A549 (cell line): Measurements from ENCODE around the gene C5orf15. TPM values are rescaled to one million over a fixed set of nuclear protein-coding genes. Genes with fewer than 3 reads are reported as not detected.

ENCODE experiments used
- ATAC-seq, 2 experiments: fragments of 200-7000 bp in 1 of 2; fragments of >200 bp in 1 of 2; cut with Nextera tagmentation in 1 of 2; cut with Tn5 transposase in 1 of 2; 3 replicates each; pipeline versions ENCODE4 v1.8.0 to v1.9.1; 2018 to 2020; ENCODE audit warnings: mild to moderate bottlenecking in 1 of 2, moderate library complexity in 1 of 2
- CTCF ChIA-PET: fragments of 300-600 bp; sonication (Branson Sonifier 250); formaldehyde crosslinking; extraction: SDS; loops from one replicate; lab custom pipeline; 2021; ENCODE audit warnings: antibody characterized with exemption, inconsistent platforms; lab: Yijun Ruan, JAX
- POLR2A ChIA-PET: fragments of 350-600 bp; formaldehyde crosslinking; extraction: SDS; loops from one replicate; lab custom pipeline; 2021; ENCODE audit warnings: antibody characterized with exemption, inconsistent platforms; lab: Yijun Ruan, JAX
- DNase-seq, 2 experiments: peaks; one replicate each; pipeline versions ENCODE4 v3.0.0 to v3.0.0-alpha.2; 2011 to 2016; ENCODE audit warnings: low read depth in 1 of 2, low spot score in 1 of 2
- FAIRE-seq: peaks from 2 replicates; lab custom pipeline; 2011; peaks lifted over from hg19 to GRCh38; lab: Jason Lieb, UNC
- H3K27ac ChIP-seq, 2 experiments: fragments of >200 bp; sonication (Bioruptor Twin); formaldehyde crosslinking; 3 replicates each; pipeline ENCODE4 v1.5.1; 2016 to 2017
- H3K4me1 ChIP-seq: fragments of >200 bp; sonication (Bioruptor Twin); formaldehyde crosslinking; 3 replicates; pipeline ENCODE4 v1.6.1; 2016
- H3K4me2 ChIP-seq: fragments of >200 bp; sonication (Bioruptor Twin); formaldehyde crosslinking; 3 replicates; pipeline ENCODE4 v1.6.1; 2016
- H3K4me3 ChIP-seq: fragments of >200 bp; sonication (Bioruptor Twin); formaldehyde crosslinking; 3 replicates; pipeline ENCODE4 v1.5.1; 2016
- H3K9me3 ChIP-seq: fragments of >200 bp; sonication (Bioruptor Twin); formaldehyde crosslinking; 3 replicates; pipeline ENCODE4 v1.6.1; 2016
- E2F6 ChIP-seq: IDR thresholded peaks from 2 replicates; pipeline ENCODE4 v1.6.1; 2012; ENCODE audit warnings: low read depth, borderline replicate concordance
- EHMT2 ChIP-seq: fragments of 200-600 bp; sonication (generic); IDR thresholded peaks from 2 replicates; pipeline ENCODE4 v1.6.1; 2016; ENCODE audit warnings: antibody characterized with exemption, low read depth, mild to moderate bottlenecking, moderate library complexity
- EP300 ChIP-seq, 2 experiments: fragments of >200 bp; sonication (Bioruptor Twin); formaldehyde crosslinking; IDR thresholded peaks; 2 replicates in 1 of 2; 3 replicates in 1 of 2; pipeline ENCODE4 v1.6.1; 2016 to 2017
- FOSL2 ChIP-seq, 2 experiments: fragments of 450-650 bp in 1 of 2; fragments of >200 bp in 1 of 2; sonication (Bioruptor Twin) in 1 of 2; formaldehyde crosslinking; IDR thresholded peaks; 2 replicates each; pipeline versions ENCODE4 v1.5.0 to v1.6.1; 2016 to 2020; ENCODE audit warnings: mild to moderate bottlenecking in 1 of 2, moderate library complexity in 1 of 2
- FOXS1 ChIP-seq: fragments of 250-450 bp; sonication (Bioruptor Pico); IDR thresholded peaks from 2 replicates; pipeline ENCODE4 v1.5.0; 2020; ENCODE audit warnings: mild to moderate bottlenecking, moderate library complexity
- HEYL ChIP-seq: fragments of 250-450 bp; sonication (Bioruptor Pico); IDR thresholded peaks from 2 replicates; pipeline ENCODE4 v1.8.0; 2021; ENCODE audit warnings: mild to moderate bottlenecking, moderate library complexity
- HMGXB4 ChIP-seq: fragments of 250-450 bp; sonication (Bioruptor Pico); IDR thresholded peaks from 2 replicates; pipeline ENCODE4 v1.5.0; 2021; ENCODE audit warnings: mild to moderate bottlenecking, moderate library complexity, borderline replicate concordance
- JUN ChIP-seq, 2 experiments: fragments of >200 bp; sonication (Bioruptor Twin); formaldehyde crosslinking; IDR thresholded peaks; 2 replicates in 1 of 2; 3 replicates in 1 of 2; pipeline ENCODE4 v1.6.1; 2016 to 2017
- JUNB ChIP-seq: fragments of >200 bp; sonication (Bioruptor Twin); formaldehyde crosslinking; IDR thresholded peaks from 2 replicates; pipeline ENCODE4 v1.6.1; 2016
- KDM1A ChIP-seq: fragments of 200-600 bp; sonication (generic); IDR thresholded peaks from 2 replicates; pipeline ENCODE4 v1.6.1; 2016; ENCODE audit warnings: low read depth, mild to moderate bottlenecking
- KDM5A ChIP-seq: fragments of 200-600 bp; sonication (generic); IDR thresholded peaks from 2 replicates; pipeline ENCODE4 v1.6.1; 2016; ENCODE audit warnings: antibody characterized with exemption, mild to moderate bottlenecking
- MAFK ChIP-seq: fragments of 450-650 bp; IDR thresholded peaks from 2 replicates; pipeline ENCODE4 v1.6.1; 2014; ENCODE audit not compliant: partially characterized antibody
- NFE2L2 ChIP-seq: fragments of 150-350 bp; conservative IDR thresholded peaks from 2 replicates; pipeline ENCODE4 v1.6.1; 2014; ENCODE audit warnings: low read length
- POLR2A ChIP-seq: IDR thresholded peaks from 2 replicates; pipeline ENCODE4 v1.6.1; 2012; ENCODE audit warnings: mild to moderate bottlenecking, low read length
- POLR2AphosphoS2 ChIP-seq: conservative IDR thresholded peaks from 2 replicates; pipeline ENCODE4 v1.6.1; 2012; ENCODE audit warnings: low read length, improper control_type of control experiment, inconsistent platforms
- RCOR1 ChIP-seq: fragments of 150-350 bp; IDR thresholded peaks from 2 replicates; pipeline ENCODE4 v1.6.1; 2014; ENCODE audit warnings: antibody characterized with exemption, low read length, low read depth
- TP53 ChIP-seq: fragments of 250-450 bp; sonication (Bioruptor Pico); IDR thresholded peaks from 2 replicates; pipeline ENCODE4 v1.5.0; 2021; ENCODE audit warnings: mild to moderate bottlenecking, moderate library complexity
- ZFP36 ChIP-seq: fragments of 450-650 bp; IDR thresholded peaks from 2 replicates; pipeline ENCODE4 v1.6.1; 2014; ENCODE audit warnings: borderline replicate concordance; ENCODE audit not compliant: partially characterized antibody
- ZSCAN20 ChIP-seq: fragments of 250-450 bp; sonication (Bioruptor Pico); IDR thresholded peaks from 2 replicates; pipeline ENCODE4 v1.8.0; 2022; ENCODE audit warnings: mild to moderate bottlenecking, moderate library complexity
- WGBS: methylation state at CpG from one replicate; pipeline ENCODE4 v1.1.6; 2017; ENCODE audit errors: missing lambda C conversion rate; 5-methylcytosine and 5-hydroxymethylcytosine counted together
- polyA plus RNA-seq, 4 experiments: library from polyadenylated mRNA; depleted of rRNA in 3 of 4; stranded (reverse); fragments of >200 nt; fragmentation: RNase III in 1 of 4; extraction: RNeasy Plus Mini Kit Qiagen cat#74134 plus additional on column Dnase treatment in 1 of 4; gene quantifications; 2 replicates in 3 of 4; 3 replicates in 1 of 4; pipeline ENCODE4 v1.2.3, GENCODE V29; 2011 to 2017
- TF ChIP-seq, protein P1 (sequence below): fragments of 200-600 bp; sonication (generic); IDR thresholded peaks from 2 replicates; pipeline ENCODE4 v1.6.1; 2016; ENCODE audit warnings: antibody characterized with exemption, mild to moderate bottlenecking, moderate library complexity
- TF ChIP-seq, protein P2 (sequence below): fragments of 250-450 bp; sonication (Bioruptor Pico); IDR thresholded peaks from 2 replicates; pipeline ENCODE4 v1.5.0; 2020; ENCODE audit warnings: low read depth, mild to moderate bottlenecking, moderate library complexity

The C5orf15 gene
- polyA plus RNA-seq, 2 of the 4 experiments (the other 2 are of a cell fraction), result 92.9 to 126 TPM

DNA sequence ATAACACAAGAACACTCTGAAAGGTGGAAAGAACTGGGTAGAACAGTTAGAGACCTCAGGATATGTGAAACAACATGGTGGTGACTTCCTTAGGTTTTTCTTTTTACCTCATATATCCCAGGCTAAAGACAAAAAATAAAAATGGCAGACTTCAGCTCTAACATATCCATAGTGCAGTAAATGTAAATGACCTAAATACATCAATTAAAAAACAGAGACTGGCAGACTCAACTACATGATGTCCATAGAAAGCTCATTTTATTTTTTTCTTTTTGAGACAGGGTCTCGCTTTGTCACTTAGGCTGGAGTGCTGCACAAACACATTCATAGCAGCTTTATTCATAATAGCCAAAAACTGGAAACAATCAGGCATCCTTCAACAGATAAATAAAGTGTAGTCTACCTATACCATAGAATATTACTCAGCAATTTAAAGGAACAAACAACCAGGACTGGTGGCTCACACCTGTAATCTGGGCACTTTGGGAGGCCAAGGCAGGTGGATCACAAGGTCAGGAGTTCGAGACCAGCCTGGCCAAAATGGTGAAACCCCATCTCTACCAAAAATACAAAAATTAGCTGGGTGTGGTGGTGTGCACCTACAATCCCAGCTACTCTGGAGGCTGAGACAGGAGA lies 4.8 kb downstream of the C5orf15 start (continued):
- TF ChIP-seq HMGXB4 (CRISPR knock-in tag), result no peak

GRCh38 chr5:133962801-133963476 lies 5.5 kb downstream of the C5orf15 start:
- Histone ChIP-seq H3K4me3 (no peak overlapping the region), H3K27ac (no peak overlapping the region), H3K9me3 (no peaks in the 10 kb centered on the region), H3K4me2 (no peak overlapping the region), H3K4me1 (peaks cover 21% of the 10 kb centered on the region)
- TF ChIP-seq E2F6 (no peak), EHMT2 (no peak), JUNB (no peak), NFE2L2 (no peak), JUN (IDR thresholded peaks at IDR 0.05) (no peak), MAFK (no peak), TP53 (CRISPR knock-in tag) (no peak), KDM1A (no peak), KDM5A (no peak), ZSCAN20 (CRISPR knock-in tag) (no peak)
- TF ChIP-seq, protein P1, sequence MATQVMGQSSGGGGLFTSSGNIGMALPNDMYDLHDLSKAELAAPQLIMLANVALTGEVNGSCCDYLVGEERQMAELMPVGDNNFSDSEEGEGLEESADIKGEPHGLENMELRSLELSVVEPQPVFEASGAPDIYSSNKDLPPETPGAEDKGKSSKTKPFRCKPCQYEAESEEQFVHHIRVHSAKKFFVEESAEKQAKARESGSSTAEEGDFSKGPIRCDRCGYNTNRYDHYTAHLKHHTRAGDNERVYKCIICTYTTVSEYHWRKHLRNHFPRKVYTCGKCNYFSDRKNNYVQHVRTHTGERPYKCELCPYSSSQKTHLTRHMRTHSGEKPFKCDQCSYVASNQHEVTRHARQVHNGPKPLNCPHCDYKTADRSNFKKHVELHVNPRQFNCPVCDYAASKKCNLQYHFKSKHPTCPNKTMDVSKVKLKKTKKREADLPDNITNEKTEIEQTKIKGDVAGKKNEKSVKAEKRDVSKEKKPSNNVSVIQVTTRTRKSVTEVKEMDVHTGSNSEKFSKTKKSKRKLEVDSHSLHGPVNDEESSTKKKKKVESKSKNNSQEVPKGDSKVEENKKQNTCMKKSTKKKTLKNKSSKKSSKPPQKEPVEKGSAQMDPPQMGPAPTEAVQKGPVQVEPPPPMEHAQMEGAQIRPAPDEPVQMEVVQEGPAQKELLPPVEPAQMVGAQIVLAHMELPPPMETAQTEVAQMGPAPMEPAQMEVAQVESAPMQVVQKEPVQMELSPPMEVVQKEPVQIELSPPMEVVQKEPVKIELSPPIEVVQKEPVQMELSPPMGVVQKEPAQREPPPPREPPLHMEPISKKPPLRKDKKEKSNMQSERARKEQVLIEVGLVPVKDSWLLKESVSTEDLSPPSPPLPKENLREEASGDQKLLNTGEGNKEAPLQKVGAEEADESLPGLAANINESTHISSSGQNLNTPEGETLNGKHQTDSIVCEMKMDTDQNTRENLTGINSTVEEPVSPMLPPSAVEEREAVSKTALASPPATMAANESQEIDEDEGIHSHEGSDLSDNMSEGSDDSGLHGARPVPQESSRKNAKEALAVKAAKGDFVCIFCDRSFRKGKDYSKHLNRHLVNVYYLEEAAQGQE, result no peak
- TF ChIP-seq, protein P2, sequence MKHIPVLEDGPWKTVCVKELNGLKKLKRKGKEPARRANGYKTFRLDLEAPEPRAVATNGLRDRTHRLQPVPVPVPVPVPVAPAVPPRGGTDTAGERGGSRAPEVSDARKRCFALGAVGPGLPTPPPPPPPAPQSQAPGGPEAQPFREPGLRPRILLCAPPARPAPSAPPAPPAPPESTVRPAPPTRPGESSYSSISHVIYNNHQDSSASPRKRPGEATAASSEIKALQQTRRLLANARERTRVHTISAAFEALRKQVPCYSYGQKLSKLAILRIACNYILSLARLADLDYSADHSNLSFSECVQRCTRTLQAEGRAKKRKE (CRISPR knock-in tag), result no peak
- ChIA-PET CTCF (interaction anchor here (0.9 to 2.2 kb wide), 10 partner anchors 9 to 539 kb away, joined by 3 to 7 read pairs (median 4); no protein-coding TSS in a partner anchor), POLR2A (no interaction called here)
- ATAC-seq (no peak), FAIRE-seq (no peak), DNase-seq (no peak)
- 58% methylated on average over 2 of the region's 2 CpGs for WGBS

DNA sequence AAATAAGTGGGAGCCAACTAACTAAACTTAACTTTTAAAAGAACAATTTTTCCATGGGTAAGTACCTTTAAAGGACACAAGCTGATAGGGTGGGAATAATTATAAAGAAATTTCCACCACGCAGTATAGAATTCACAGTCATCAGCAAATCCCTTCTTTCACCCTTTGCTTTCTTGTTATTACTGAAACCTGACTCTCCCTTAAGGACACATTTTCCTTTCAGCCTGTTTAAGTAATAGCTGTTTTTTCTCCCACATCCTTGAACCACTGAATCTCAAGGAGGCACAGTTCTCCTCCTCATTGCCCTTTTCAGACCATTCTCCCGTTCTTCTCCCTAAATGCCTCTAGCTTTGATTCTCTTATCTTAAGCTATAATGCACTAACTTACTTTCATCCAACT lies 6.3 kb downstream of the C5orf15 start:
- ATAC-seq (no peak), FAIRE-seq (no peak), DNase-seq (no peak)
- no peaks in the 10 kb centered on the region for H3K9me3 ChIP-seq
- no peak overlapping the region for H3K27ac ChIP-seq
- TF ChIP-seq RCOR1, result no peak
- no peak for TF ChIP-seq HEYL (CRISPR knock-in tag)
- TF ChIP-seq EP300 (IDR thresholded peaks at IDR 0.05), result no peak
- no peak for TF ChIP-seq FOSL2 (IDR thresholded peaks at IDR 0.05)
- no peak for TF ChIP-seq FOSL2 (CRISPR knock-in tag; IDR thresholded peaks at IDR 0.05)
- TF ChIP-seq FOXS1 (CRISPR knock-in tag), result no peak
- no peak for TF ChIP-seq EHMT2
- no peak for TF ChIP-seq ZFP36
- TF ChIP-seq POLR2A, result no peak
- no peak for TF ChIP-seq POLR2AphosphoS2
- no peak overlapping the region for H3K4me2 ChIP-seq
- 94% methylated on average over 2 of the region's 2 CpGs for WGBS
- H3K4me3 ChIP-seq, result no peak overlapping the region
- POLR2A ChIA-PET, result interaction anchor here (0.6 kb wide), 1 partner anchor 1466 kb away, joined by 6 read pairs; no protein-coding TSS in a partner anchor
- CTCF ChIA-PET, result interaction anchor here (1.2 to 2.2 kb wide), 6 partner anchors 8 to 77 kb away, joined by 3 to 7 read pairs (median 5); no protein-coding TSS in a partner anchor
- H3K4me1 ChIP-seq, result peaks cover 17% of the 10 kb centered on the region
